ENCODE results near the gene PKIB.

DNA sequence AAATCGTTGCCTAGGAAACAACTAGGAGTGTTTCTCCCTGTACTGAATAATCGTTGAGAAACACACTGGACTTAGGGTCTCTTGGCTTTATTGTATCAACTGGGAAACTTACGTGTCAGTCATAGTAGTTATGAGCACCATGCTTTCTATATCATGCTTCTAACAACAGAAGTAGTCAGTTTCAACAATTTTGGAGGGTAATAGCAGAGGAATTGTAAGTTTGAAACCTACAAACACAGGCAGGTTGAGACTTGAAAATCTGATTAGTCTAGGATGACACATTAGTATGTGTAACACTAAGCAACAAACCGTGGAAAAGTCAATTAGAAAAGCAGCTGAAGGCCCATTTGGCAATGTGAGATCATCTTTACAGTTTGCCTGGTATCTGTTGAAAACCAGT lies 125.4 kb downstream of the PKIB start:
- TF ChIP-seq POLR2A (IDR thresholded peaks at IDR 0.05; ENCODE audit: low read depth, low read length) (no peak), POLR2AphosphoS5 (IDR thresholded peaks at IDR 0.05; ENCODE audit: insufficient read depth, low read depth, low read length) (no peak), EZH2 (IDR thresholded peaks at IDR 0.05; ENCODE audit: borderline replicate concordance, low read depth, low read length, severe bottlenecking) (no peak)
- TF ChIP-seq, protein P1, sequence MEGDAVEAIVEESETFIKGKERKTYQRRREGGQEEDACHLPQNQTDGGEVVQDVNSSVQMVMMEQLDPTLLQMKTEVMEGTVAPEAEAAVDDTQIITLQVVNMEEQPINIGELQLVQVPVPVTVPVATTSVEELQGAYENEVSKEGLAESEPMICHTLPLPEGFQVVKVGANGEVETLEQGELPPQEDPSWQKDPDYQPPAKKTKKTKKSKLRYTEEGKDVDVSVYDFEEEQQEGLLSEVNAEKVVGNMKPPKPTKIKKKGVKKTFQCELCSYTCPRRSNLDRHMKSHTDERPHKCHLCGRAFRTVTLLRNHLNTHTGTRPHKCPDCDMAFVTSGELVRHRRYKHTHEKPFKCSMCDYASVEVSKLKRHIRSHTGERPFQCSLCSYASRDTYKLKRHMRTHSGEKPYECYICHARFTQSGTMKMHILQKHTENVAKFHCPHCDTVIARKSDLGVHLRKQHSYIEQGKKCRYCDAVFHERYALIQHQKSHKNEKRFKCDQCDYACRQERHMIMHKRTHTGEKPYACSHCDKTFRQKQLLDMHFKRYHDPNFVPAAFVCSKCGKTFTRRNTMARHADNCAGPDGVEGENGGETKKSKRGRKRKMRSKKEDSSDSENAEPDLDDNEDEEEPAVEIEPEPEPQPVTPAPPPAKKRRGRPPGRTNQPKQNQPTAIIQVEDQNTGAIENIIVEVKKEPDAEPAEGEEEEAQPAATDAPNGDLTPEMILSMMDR (IDR thresholded peaks at IDR 0.05; ENCODE audit: extremely low read depth in 1 of 2, insufficient read depth in 1 of 2, low read depth in 1 of 2, low read length in 2 of 2), result no peak

All from endothelial cell of umbilical vein (primary cell).